Fibroblast of lung (primary cell): Measurements from ENCODE around the gene PDE8B.

ENCODE experiments used
- EZH2 ChIP-seq: IDR thresholded peaks from 2 replicates; pipeline ENCODE4 v1.5.1; 2012; ENCODE audit warnings: low read length, control low read depth, mild to moderate bottlenecking; ENCODE audit errors: missing control alignments
- TF ChIP-seq, protein P1 (sequence below), 2 donors: IDR thresholded peaks in 1 of 2; conservative IDR thresholded peaks in 1 of 2; 1 replicate in 1 of 2; 2 replicates in 1 of 2; pipeline ENCODE4 v1.5.1; 2011 to 2012; ENCODE audit warnings: low read length in 2 of 2, control low read depth in 1 of 2, inconsistent platforms in 1 of 2, low read depth in 1 of 2, mild to moderate bottlenecking in 1 of 2

DNA sequence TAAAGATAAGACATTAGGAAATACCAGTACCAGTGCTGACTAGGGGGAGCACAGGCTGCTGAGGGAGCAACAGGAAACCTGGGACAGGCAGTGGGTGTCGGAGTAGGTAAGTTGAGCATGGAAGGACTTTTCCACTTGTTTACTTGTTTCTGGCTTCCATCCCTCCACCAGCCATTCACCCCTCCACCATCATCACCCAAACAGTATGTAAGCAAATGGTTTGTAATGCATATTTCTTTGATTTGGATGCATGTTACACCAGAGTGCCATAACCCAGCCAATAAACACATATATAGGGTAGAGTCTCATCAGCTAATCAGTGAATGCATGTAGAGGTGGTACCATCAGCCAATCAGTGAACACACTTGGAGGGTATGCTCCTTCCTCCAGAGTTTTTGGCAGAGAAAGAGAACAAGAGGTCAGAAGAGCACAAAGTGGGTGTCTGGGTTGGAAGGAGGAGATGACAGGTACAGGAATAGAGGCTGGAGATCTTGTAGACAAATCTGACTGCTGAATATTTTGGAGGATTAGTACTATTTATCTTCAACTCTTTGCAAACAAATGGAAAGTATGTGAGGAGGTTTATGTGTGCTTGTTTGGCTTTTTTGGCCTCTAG is 37.7 kb upstream of the PDE8B start:
- TF ChIP-seq, protein P1, sequence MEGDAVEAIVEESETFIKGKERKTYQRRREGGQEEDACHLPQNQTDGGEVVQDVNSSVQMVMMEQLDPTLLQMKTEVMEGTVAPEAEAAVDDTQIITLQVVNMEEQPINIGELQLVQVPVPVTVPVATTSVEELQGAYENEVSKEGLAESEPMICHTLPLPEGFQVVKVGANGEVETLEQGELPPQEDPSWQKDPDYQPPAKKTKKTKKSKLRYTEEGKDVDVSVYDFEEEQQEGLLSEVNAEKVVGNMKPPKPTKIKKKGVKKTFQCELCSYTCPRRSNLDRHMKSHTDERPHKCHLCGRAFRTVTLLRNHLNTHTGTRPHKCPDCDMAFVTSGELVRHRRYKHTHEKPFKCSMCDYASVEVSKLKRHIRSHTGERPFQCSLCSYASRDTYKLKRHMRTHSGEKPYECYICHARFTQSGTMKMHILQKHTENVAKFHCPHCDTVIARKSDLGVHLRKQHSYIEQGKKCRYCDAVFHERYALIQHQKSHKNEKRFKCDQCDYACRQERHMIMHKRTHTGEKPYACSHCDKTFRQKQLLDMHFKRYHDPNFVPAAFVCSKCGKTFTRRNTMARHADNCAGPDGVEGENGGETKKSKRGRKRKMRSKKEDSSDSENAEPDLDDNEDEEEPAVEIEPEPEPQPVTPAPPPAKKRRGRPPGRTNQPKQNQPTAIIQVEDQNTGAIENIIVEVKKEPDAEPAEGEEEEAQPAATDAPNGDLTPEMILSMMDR (conservative IDR thresholded peaks at IDR 0.05 in 1 of 2, IDR thresholded peaks at IDR 0.05 in 1 of 2; ENCODE audit: low read depth in 1 of 2, low read length in 2 of 2): no peak
- TF ChIP-seq EZH2: no peak
